Measurements from ENCODE around the gene ACKR4.
"Not testable (repeated sequence)": the region's sequence is repeated elsewhere in the genome, so short reads cannot be mapped to it uniquely, and the experiment has no call there.

ACKR4 gene

DNA sequence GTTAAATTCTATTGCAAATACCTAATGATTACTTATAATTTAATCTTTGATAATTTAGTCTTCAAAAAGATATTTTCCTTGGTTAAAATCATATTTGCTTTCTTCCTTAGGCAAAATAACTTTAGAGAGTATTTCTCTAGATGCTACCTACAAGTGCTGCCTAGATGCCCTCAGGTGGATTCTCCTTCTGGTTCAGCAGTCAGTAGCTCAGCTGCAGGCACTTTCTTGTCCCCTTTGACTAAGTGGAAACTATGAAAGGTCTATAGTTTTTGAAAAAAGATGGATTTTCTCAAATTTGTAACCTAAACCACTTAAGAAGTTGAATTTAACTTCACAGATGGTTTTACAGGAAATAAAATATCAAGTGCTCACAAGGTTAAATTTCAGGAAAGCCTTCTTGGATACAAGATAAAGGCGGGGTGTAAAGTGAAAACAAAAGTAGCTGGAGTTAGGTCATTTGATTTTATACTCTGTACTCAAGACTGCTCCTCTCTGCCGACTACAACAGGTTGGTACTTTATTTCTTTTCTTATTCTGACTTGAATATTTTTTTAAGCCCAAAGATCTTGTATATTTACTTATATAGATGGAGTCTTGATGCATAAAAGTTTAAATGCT, at the start of gene ACKR4:
ACKR4 (plus strand) TSS at position 455 of the 618 bp plus-strand sequence. CDS start 3,128 bp downstream, outside the sequence.
- no peak for DNase-seq

DNA sequence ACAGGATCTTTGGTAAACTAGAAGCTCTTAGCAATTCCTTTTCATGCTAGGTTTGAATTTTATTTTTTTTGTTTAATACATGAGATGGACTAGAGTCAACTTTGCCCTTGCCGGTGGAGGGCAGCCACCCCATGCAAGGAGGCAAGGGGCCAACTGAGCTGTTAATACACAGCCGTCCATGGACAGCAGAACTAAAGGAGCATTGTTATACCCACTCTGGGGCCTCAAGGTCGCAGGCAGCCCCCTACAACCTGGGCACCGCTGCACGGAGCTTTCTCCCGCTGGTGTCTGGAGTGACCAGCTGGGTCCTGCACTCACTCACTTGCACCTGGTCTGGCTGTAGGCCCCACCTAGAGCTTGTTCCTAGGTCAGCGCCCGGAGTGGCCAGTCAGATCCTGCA, 47.9 kb upstream of the ACKR4 start:
- no peak for DNase-seq

DNA sequence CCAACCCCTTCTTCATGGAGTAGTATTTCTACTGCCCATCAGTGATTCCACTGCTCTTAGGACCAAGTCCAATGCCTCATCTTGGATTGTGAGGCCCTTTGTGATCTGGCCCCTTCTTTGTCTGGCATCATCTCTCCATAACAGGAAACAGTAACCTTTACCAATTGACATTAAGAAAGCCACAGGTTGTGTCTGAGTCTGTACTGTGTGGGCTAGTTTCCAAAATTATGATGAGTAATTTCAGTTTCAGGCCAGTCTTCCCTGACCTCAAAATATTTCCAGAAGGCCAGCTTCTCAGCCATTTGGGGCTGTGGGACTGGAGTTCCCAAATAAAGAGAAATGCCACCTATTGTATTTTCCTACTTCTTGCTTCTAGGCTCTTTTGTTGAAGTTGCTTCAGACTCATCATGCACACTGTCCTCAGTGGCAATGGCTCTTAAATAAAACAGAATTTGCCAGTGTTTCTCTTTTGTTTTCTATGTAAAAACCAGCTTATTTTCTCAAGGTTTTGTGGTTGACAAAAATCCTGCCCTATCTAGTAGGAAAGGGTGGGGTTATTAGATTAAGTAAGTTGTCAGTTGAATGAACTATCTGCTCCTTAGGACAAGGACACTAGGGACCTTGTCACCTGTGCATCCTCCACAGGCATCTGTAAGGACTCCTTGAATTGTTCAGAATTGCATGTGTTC, 47.0 kb upstream of the ACKR4 start:
- no peak for DNase-seq

DNA sequence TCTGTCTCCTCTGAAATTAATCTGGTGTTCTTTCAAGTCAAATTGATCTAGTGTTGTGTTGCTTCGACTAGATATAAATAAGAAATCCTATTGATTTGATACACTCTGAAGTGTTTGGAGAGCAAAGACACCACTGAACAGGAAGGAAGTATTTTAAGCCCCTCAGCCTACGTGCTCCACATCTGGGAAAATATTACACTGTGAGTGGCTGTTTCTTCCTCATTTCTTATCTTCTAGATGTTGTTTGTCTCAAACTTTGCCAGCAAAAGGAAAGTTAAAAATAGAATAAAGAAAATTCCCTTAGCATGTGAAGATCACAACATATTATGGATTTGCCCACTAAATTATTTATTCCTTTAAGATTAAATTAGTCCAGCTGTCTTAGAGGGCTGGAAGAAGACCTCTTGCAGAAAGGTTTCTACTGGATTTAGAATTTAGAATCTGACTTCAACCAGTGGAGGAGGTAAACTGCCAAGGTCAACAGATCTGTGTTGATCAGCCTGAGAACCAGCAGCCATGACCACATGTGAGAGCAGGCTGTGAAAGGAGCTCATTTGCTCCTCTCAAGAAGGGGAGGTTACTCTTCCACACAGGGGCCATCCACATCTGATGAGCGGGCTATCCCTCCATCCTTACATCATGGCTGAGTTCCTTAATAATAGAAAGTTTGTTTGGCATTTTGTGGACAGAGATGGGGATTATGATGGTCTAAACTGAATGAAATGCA, 46.3 kb upstream of the ACKR4 start:
- no peak for DNase-seq

DNA sequence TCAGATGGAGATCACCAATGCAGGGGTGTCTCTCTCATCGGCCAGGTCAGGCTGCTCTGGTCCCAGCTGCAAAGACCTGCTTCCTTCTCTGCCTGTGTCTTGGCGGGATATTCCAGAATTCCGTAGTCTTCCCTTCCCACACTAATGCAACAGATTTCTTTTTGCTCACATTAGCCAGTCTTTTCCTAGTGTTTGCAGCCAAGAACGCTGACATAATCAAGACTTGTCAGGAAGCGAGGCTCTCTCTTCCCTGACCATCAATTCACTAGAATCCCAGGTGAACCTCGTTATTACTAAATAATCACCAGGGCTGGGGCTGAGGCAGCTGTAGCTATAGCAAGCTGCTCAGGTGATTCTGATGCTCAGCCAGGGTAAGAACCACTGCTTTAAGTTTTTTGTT, 43.2 kb upstream of the ACKR4 start:
- DNase-seq = no peak

DNA sequence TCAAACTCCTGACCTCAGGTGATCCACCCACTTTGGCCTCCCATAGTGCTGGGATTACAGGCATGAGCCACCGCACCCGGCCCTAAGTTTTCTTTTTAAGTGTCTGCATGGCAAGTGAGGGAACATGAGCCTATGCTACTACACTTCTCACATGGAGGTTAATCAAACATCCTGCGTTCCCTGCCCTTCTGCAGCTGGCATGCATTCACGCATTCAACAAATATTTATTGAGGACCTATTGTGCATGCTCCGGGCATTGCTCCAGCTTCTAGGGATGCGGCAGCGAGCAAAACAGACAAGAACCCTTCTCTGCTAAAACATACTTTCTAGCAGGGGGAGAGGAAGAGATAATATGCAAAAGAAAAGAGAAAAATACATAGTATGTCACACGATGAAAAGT, 42.6 kb upstream of the ACKR4 start:
- DNase-seq = peak; percentile 48

DNA sequence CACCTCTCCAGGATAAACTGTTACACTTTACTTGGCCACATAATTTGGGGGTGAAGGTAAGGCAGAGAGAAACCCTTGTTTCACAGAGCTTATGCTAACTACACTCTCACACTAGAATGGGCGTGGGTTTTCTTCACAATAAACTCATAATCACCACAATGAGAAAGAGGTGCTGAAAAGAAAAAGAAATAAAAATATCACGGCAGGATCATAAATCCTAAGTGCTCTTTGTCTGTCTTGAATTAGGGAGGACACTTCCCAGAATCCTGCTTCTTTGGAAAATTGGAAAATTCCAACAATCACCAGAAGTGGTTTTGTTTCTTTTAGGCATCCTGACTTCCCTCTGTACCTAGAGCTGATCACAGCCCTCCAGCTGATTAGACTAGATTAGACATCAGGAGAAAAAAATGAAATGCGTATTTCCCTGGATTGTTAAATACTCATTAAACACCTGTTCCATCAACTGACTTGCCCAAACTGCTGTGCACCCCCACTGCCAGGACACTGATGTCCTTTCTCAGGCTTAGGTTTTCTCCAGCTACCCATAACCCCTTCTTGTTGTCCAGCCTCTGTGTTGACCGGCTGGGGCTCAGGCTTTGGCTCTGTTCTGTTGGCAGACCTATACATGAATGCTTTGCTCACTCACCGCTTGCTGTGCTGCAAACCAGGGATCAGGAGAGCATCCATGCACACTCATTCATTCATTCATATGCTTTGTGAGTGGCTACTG, 41.6 kb upstream of the ACKR4 start:
- no peak for DNase-seq

DNA sequence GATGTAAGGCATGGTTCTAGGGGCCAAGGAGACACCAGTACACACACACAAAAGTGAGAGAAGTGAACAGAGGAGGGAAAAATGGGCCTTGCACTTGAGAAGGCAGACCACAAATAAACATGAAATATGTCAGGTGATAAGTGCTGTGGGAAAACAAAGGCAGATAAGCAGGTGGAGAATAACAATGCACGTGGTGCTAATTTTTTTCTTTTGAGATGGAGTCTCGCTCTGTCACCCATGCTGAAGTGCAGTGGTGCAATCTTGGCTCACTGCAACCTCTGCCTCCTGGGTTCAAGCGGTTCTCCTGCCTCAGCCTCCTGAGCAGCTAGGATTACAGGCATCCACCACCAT, 41.1 kb upstream of the ACKR4 start:
- not testable (repeated sequence) for DNase-seq

DNA sequence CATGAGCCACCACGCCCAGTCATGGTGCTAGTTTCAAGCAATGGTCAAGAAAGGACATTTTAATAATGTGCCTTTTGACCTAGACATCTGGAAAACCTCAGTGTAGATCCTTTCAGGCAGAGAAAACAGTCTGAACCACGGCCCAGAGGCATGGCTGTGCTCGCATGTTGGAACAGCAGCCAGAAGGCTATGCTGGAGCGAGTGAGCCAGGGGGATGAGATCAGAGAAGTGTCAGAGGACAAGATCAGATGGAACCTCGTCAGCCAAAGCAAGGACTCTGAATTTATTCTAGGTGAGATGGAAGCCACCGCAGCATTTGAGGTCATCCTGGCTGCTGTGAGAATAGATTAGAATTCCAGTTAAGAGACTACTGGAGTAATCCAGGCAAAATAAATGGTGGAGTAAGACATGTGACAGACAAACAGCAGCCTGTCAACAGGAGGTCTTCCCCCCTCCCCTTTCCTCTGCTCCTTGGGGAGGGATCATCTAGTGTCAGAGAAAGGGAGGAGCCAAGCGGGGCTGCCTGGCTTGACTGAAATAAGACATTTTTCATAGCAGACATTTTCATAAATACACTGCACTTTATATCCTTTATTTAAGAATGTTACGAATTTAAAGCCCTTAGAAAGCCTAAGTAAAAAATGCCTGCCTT, 40.4 kb upstream of the ACKR4 start:
- no peak for DNase-seq

DNA sequence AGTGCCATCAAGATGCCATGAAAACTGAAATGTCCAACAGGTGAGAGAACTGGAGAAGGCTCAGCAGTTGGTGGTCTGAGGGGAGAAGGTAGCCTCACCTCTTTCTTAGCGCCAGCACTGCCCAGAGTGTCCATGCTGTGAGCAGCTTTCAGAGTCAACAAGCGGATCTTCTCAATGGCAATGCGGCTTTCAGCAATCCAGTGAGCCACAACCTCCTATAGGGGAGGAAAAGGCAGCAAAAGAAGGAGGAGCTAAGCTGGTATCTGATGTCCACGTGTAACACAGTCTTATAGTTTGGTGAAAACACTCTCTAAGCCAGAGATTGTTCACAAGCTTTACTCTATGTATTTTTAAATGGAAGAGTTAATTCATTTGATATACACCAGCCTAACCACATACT, 36.1 kb upstream of the ACKR4 start:
- peak; percentile 83 for DNase-seq

DNA sequence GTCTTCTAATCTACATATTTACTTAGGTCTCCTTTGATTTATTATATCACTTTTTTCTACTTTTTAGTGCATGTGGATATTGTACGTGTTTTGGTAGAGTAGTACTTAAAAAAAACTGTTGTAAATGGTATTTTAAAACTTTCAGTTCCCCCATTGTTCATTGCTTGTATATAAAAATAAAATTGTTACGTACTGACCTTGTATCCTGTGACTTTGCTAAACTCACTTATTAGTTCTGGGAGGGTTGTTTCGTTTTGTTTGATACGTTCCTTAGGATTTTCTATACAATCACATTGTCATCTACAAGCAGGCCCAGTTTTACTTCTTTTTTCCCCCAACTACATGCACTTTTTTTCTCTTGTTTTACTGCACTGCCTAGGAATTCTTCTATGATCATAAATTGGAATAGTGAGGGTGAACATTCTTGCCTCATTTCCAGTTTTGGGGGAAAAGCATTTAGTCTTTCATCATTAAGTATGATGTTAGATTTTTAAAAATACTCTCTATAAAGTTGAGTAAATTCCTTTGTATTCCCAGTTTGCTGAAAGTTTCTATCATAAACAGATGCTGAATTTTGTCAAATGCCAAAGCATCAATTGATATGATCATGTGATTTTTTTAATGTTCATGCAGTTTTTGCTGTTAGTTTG, 33.5 kb upstream of the ACKR4 start:
- DNase-seq = no peak

DNA sequence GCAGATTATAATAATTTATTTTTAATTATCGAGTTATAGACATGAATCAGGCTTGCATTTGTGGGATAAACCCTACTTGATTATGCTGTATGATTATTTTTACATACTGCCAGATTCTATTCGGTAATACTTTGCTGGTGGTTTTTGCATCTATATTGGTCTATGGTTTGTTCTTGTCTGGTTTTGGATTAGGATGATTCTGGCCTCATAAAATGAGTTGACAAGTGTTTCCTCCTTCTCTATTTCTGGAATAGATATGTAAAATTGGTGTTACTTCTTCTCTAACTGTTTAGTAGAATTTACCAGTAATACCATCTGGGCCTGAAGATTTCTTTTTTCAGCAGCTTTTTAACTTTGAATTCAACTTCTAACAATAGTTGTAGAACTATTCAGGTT, 33.0 kb upstream of the ACKR4 start:
- DNase-seq = no peak

DNA sequence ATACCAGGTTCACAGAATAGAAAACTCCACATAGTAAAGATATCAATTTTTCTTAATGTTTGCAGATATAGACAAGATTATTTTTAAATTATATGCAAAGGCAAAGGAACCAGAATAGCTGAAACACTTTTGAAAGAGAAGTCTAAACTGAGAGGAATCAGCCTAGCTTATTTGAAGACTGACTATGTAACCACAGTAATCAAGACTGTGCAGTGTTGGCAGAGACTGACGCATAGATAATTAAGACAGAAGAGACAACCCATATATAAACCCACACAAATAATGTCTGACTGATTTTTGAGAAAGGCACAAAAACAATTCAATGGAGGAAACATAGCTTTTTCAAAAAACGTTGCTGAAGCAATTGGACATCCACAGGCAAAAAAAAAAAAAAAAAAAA, 28.6 kb upstream of the ACKR4 start:
- DNase-seq = no peak

DNA sequence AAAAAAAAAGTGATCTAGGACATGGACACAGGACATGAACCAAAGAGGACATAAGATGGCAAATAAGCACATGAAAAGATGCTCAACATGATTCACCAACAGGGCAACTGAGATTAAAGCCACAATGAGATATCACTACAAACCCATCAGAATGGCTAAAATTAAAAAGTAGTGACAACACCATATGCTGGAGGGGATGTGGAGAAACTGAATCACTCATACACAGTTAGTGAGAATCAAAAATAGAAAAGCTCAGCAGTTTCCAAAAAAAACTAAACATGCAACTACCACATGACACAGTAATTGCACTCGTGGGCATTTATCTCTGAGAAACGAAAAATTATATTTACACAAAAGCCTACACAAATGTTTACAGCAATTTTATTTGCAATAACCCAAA, 27.9 kb upstream of the ACKR4 start:
- DNase-seq = no peak

DNA sequence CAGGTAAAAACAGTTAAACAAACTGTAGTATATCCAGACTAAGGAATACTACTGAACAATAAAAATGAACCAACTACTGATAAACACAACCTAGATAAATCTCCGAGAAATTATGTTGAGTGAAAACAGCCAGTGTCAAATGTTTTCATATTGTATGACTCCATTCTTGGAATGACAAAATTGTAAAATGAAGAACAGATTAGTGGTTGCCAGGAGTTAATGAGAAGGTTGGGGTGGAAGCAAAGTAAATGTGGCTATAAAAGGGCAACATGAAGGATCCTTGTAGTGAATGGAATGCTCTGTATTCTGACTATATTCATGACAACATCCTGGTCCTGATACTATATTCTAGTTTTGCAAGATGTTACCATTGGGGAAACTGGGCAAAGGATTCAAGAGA, 27.5 kb upstream of the ACKR4 start:
- no peak for DNase-seq

DNA sequence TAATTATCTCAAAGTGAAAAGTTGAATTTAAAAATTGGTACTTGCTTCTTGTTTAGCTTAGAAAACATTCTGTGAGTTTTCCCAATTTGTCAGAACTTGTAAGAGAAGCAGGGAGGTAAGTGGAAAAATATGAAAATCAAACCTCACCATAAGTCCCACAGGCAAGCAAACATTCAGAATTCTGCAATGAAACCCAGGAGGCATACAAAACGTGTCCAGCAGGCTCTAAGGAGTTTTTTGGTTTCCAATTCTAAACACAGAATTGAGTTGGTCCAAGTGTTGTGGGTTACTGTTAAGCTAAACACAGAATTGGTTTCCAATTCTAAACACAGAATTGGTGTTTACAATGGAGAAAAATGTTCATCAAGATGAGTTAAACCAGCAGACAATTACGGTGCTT, 27.1 kb upstream of the ACKR4 start:
- no peak for DNase-seq

DNA sequence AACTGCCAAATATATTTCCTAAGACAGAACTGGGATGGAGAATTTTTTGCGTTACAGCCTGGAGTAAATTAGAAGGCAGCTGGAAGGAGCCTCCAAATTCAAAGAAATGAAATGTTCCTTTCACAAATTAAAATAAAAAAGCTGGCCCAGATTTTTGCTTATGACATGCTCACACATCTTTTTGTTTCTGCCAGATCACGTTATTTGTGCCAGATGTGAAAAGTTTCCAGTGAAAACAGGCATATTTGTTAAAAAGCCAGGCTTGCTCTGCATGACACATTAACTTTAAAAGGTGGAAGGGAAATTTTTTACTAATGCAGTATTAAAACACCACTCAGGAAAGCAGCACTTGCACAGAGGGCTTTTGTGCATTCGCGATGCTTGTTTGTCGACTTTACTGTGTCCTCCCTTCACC, 23.3 kb upstream of the ACKR4 start:
- DNase-seq = no peak

DNA sequence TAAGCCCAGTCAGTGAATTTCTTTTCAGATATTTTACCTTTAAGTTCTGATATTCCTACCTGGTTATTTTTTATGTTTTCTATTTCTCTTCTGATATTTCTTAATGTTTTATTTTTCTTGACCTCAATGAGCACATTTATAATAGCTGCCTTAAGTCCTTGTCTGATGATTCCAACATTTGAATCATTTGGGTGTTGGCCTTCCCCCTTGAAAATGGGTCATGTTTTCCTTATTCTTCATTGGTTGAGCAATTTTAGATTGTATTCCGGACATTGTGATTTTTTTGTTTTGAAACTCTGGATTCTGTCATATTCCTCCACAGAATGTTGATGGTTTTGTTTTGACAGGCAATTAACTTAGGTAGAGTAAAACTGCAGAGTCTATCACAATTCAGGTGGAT, 9.7 kb upstream of the ACKR4 start:
- DNase-seq = no peak

DNA sequence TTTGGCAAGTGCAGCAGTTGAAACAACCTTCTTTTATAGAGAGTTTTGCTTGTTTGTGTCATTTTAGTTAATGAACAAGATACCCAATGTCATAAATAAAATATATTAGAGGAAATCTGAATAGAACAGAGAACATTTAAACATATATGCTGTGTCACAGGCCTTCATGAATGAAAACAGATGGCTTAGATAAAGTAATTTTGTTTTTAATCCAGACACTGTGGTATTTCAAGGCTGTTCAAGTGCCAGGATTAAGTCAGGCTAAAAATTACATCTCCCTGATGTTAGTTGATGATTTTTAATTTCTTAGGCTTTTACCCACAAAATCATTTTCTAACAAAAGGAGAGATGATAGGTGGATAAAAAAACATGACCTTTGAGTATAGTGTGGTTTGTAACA, 4.9 kb upstream of the ACKR4 start:
- DNase-seq = no peak

DNA sequence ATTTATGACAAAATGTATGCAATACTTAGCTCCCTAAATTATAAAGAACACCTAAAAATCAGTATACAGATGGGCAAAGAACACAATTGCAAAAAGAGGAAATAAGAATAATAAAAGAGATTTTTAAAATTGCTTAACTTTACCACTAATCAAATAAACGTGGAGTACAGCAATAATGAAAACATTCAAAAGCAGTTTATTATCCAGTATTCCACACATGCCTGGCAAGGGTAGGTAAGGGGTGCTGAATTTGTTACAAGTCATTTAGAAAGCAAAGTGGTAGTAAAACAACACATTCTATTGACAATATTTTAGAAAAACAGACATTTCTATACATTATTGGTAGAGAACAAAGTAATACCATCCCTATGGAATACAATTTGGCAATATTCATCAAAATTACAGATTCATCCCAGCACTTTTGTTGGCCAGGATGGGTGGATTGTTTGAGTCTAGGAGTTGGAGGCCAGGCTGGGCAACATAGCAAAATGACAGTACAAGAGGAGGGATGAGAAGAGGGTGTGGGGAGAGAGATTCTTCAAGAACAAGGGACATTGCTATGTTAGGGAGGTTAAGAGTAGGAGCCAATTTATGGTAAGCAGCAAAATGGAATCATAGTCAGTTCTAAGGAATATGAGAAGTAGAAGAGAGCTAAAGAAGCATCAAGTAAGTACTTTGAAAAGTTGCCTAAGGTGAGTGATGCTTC, 3.7 kb upstream of the ACKR4 start:
- DNase-seq = no peak

DNA sequence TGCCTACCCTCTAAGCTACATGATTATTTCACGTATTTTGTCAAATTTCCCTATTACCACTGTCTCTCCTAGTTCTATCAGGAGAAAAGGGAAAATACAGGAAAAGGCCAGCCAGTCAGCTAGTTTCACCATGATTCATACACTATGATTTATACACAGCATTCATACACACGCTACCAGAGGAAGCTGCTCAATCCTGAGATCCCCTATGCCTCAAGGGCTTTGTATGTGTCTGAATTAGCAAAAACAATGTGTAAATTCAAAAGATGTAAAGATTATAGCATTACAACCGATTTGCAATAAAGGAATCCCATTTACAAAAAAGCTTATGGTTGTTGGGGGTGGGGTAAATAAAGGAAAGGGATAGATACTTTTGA, 3.1 kb upstream of the ACKR4 start:
- no peak for DNase-seq

DNA sequence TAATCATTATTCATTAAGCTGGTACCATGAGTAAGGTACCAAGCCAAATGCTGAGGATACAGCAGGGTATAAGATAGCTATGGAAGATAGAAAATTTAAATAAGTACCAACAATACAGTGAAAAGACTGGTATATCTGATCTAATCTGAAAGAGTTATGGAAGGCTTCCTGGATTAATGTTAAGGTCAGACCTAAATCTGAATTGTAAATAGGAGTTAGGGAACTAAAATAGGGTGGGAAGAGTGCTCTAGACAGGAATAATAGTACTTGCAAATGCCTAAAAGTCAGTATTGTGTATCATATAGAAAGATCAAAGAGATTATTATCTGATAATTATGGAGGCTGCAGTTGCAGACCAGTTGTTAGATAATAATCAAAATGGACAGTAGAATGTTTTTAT, 2.6 kb upstream of the ACKR4 start:
- no peak for DNase-seq

All from DMS79 treated with DMSO at 0.1 percent for 48 hours (cell line).